NK-92 (cell line): ENCODE results near the gene HCAR2.
"Not testable (repeated sequence)": the region's sequence is repeated elsewhere in the genome, so short reads cannot be mapped to it uniquely, and the experiment has no call there.

Experiments used
- DNase-seq: peaks from one replicate; lab custom pipeline; 2025; ENCODE audit not compliant: unreplicated experiment; lab: John Stamatoyannopoulos, UW

Gene HCAR2

GRCh38 chr12:122669397-122670070 lies 33.6 kb downstream of the HCAR2 start:
- DNase-seq, result no peak

GRCh38 chr12:122668268-122668667 lies 34.9 kb downstream of the HCAR2 start:
- no peak for DNase-seq

GRCh38 chr12:122665759-122666158 lies 37.4 kb downstream of the HCAR2 start:
- DNase-seq, result no peak

GRCh38 chr12:122665349-122665748 lies 37.8 kb downstream of the HCAR2 start:
- DNase-seq, result no peak

DNA sequence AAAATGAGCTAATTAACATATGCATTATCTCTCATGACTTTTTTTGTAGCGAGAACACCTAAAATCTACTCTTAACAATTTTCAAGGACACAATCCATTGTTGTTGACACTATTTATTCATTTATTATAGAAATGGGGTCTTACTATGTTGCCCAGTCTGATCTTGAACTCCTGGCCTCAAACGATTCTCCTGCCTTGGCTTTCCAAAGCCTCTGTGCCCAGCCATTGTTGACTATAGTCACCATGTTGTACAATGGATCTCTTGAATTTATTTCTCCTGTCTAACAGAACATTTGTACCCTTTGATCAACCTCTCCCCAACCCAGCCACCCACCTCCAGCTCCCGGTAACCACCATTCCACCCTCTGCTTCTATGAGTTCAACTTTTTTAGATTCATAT lies 41.2 kb downstream of the HCAR2 start:
- no peak for DNase-seq

DNA sequence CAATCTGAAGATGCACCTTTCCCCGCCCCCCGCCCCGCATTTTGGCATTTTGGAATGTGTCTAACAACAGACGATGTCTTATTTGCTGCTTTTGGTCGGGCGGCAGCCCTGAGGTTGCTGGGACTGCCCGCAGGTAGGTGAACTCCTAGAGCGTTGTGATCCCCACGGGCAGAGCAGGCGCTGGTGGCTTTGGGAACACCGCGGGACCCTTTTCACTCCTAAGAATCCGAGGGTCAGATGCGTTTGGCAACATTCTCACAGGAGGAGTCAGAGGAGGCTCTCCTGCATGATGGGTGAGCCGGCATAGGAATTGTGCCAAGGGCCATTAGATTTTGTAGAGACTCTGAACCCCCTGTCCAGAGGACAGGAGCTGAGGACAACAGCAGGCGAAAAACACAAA lies 41.9 kb downstream of the HCAR2 start:
- DNase-seq, result no peak

- DNase-seq, result no peak
These were observed 43.6 kb downstream of the HCAR2 start for GRCh38 chr12:122659579-122659978.

DNA sequence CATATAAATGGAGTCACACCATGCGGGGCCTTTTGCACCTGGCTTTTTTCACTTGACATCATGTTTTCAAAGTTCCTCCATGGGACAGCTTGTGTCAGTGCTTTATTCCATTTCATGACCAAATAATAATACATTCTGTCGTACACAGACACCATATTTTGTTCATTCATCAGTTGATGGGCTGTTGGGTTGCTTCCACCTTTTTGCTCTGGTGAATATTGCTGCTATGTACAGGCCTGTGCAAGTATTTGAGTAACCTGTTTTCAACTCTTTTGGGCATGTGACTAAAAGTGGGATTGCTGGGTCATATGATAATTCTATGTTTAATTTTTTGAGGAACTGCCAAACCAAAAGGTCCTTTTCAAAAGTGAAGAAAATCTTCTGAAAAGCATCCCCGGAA lies 46.9 kb downstream of the HCAR2 start:
- DNase-seq, result no peak

- DNase-seq, result not testable (repeated sequence)
These were observed 49.9 kb downstream of the HCAR2 start for GRCh38 chr12:122653291-122653690.

- no peak for DNase-seq
These were observed 51.5 kb downstream of the HCAR2 start for GRCh38 chr12:122651520-122652224.
